ENCODE data around the gene PRR36.

- no peak for TF ChIP-seq POLR2A (IDR thresholded peaks at IDR 0.05)
- TF ChIP-seq CTCF (IDR thresholded peaks at IDR 0.05): no peak
Observed at GRCh38 chr19:7910321-7911161, 36.4 kb upstream of the PRR36 start.

Data from prostate gland (tissue), 2 donors.